Keratinocyte (primary cell): Measurements from ENCODE around the gene SHD. TPM values are rescaled to one million over a fixed set of nuclear protein-coding genes. Genes with fewer than 3 reads are reported as not detected.
"Not testable (repeated sequence)": the region's sequence is repeated elsewhere in the genome, so short reads cannot be mapped to it uniquely, and the experiment has no call there.

Experiments used
- DNase-seq: peaks from one replicate; pipeline ENCODE4 v3.0.0-alpha.2; 2011; ENCODE audit warnings: low read depth, missing footprints, low spot score
- FAIRE-seq: peaks from 2 replicates; lab custom pipeline; 2011; peaks lifted over from hg19 to GRCh38; lab: Jason Lieb, UNC
- H2AFZ ChIP-seq: 2 replicates; pipeline ENCODE4 v1.6.0; 2012; ENCODE audit warnings: low read length, control low read depth, inconsistent platforms; ENCODE audit not compliant: control insufficient read depth
- H3K27ac ChIP-seq: 2 replicates; pipeline ENCODE4 v1.5.1; 2011; ENCODE audit warnings: low read length; ENCODE audit not compliant: control insufficient read depth, insufficient read depth
- H3K27me3 ChIP-seq: 3 replicates; pipeline ENCODE4 v1.6.0; 2011; ENCODE audit warnings: low read length; ENCODE audit not compliant: control insufficient read depth, insufficient read depth; ENCODE audit errors: extremely low read depth
- H3K36me3 ChIP-seq, 2 experiments: 2 replicates in 1 of 2; 3 replicates in 1 of 2; pipeline ENCODE4 v1.5.1; 2011; ENCODE audit warnings: low read length in 2 of 2, mild to moderate bottlenecking in 1 of 2; ENCODE audit not compliant: control insufficient read depth in 2 of 2, insufficient read depth in 2 of 2; ENCODE audit errors: extremely low read depth in 1 of 2
- H3K4me1 ChIP-seq: 3 replicates; pipeline ENCODE4 v1.5.1; 2011; ENCODE audit warnings: low read length; ENCODE audit not compliant: control insufficient read depth, insufficient read depth; ENCODE audit errors: extremely low read depth
- H3K4me2 ChIP-seq: 3 replicates; pipeline ENCODE4 v1.6.0; 2011; ENCODE audit warnings: low read depth, low read length; ENCODE audit not compliant: control insufficient read depth, insufficient read depth; ENCODE audit errors: extremely low read depth
- H3K4me3 ChIP-seq, 3 experiments: fragments of 200-600 bp in 1 of 3; sonication (generic) in 1 of 3; 2 replicates in 2 of 3; 3 replicates in 1 of 3; pipeline ENCODE4 v1.5.1; 2011 to 2016; ENCODE audit warnings: low read length in 3 of 3, mild to moderate bottlenecking in 3 of 3, control low read depth in 2 of 3, inconsistent platforms in 1 of 3, low read depth in 1 of 3, mixed read lengths in 1 of 3, mixed run types in 1 of 3, moderate library complexity in 1 of 3; ENCODE audit not compliant: control insufficient read depth in 2 of 3, insufficient read depth in 2 of 3; ENCODE audit errors: extremely low read depth in 1 of 3
- H3K79me2 ChIP-seq: 2 replicates; pipeline ENCODE4 v1.6.0; 2012; ENCODE audit warnings: low read length; ENCODE audit not compliant: control insufficient read depth, insufficient read depth
- H3K9ac ChIP-seq: 3 replicates; pipeline ENCODE4 v1.6.0; 2011; ENCODE audit warnings: low read length; ENCODE audit not compliant: control insufficient read depth, insufficient read depth; ENCODE audit errors: extremely low read depth
- H3K9me1 ChIP-seq: 3 replicates; pipeline ENCODE4 v1.6.0; 2011; ENCODE audit warnings: low read length; ENCODE audit not compliant: control insufficient read depth, insufficient read depth; ENCODE audit errors: extremely low read depth
- H3K9me3 ChIP-seq: 2 replicates; pipeline ENCODE4 v1.5.1; 2012; ENCODE audit warnings: low read depth, low read length; ENCODE audit not compliant: control insufficient read depth
- H4K20me1 ChIP-seq: 3 replicates; pipeline ENCODE4 v1.6.0; 2011; ENCODE audit warnings: low read length; ENCODE audit not compliant: control insufficient read depth, insufficient read depth; ENCODE audit errors: extremely low read depth
- EZH2 ChIP-seq: IDR thresholded peaks from one replicate; pipeline ENCODE4 v1.6.1; 2012; ENCODE audit warnings: inconsistent platforms, mild to moderate bottlenecking, low read length, moderate library complexity
- dilution Hi-C: fragments of 300-500 bp; cut with MboI; formaldehyde crosslinking; loops from one replicate; pipeline ENCODE4 v1.7.0; 2020; ENCODE audit warnings: low sequenced_read_pairs; ENCODE audit not compliant: extremely low pct_ligation_motif_present
- polyA plus RNA-seq, 5 experiments: library from polyadenylated mRNA; depleted of rRNA in 3 of 5; stranded (reverse) in 3 of 5; stranded (forward) in 1 of 5; unstranded in 1 of 5; fragments of >200 nt; gene quantifications; 1 replicate in 1 of 5; 2 replicates in 3 of 5; 3 replicates in 1 of 5; pipeline versions ENCODE4 v1.2.1 to v1.2.3, GENCODE V29; 2011 to 2012; ENCODE audit warnings: missing spikeins in 2 of 5, low read depth in 1 of 5, low replicate concordance in 1 of 5
- TF ChIP-seq, protein P1 (sequence below), 3 experiments: IDR thresholded peaks in 1 of 3; conservative IDR thresholded peaks in 1 of 3; optimal IDR thresholded peaks in 1 of 3; 2 replicates in 2 of 3; 3 replicates in 1 of 3; pipeline versions ENCODE3 to v1.5.1; 2011; ENCODE audit warnings: low read length in 3 of 3, mild to moderate bottlenecking in 3 of 3, moderate library complexity in 2 of 3, control low read depth in 1 of 3, inconsistent platforms in 1 of 3; ENCODE audit not compliant: insufficient read depth in 2 of 3; ENCODE audit errors: extremely low read depth in 1 of 3

The SHD gene
- polyA plus RNA-seq, 1 donor (not counting 4 experiments of a cell fraction or from before 2014, with no cell fraction given): not detected

DNA sequence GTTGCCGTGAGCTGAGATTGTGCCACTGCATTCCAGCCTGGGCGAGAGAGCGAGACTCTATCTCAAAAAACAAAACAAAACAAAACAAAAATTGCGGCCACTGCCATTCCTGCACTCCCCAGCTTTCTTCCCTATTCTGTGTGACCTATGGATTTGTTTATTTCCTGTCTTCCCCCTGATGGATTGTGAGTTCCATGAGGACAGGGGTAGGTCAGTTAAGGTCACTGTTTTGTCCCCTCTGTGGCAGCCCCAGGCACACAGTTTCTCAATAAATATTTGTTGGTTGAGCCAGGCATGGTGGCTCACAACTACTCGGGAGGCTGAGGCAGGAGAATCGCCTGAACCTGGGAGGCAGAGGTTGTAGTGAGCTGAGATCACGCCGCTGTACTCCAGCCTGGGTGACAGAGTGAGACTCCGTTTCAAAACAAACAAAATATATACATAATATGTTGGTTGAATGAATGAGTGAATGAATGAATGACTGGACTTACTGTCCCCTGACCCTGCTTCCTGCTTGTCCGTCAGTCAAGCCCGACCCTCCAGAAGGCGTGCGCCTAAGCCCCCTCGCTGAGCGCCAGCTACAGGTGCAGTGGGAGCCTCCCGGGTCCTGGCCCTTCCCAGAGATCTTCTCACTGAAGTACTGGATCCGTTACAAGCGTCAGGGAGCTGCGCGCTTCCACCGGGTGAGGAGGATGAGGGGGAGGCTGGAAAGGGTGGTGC, 44.8 kb upstream of the SHD start:
- no peak for FAIRE-seq
- peaks cover 4% of the 10 kb centered on the region for H3K27me3 ChIP-seq
- dilution Hi-C loops: no loop called here

GRCh38 chr19:4234862-4235201, 44.2 kb upstream of the SHD start:
- dilution Hi-C loops: no loop called here

More for the DNA sequence above, 44.8 kb upstream of the SHD start:
- H3K4me3 ChIP-seq: no peak overlapping the region
- no peaks in the 10 kb centered on the region for H3K9me1 ChIP-seq
- no peak for DNase-seq
- no peak overlapping the region for H3K27ac ChIP-seq
- no peaks in the 10 kb centered on the region for H3K79me2 ChIP-seq
- no peak overlapping the region for H3K4me2 ChIP-seq
- no peak for TF ChIP-seq EZH2
- TF ChIP-seq, protein P1, sequence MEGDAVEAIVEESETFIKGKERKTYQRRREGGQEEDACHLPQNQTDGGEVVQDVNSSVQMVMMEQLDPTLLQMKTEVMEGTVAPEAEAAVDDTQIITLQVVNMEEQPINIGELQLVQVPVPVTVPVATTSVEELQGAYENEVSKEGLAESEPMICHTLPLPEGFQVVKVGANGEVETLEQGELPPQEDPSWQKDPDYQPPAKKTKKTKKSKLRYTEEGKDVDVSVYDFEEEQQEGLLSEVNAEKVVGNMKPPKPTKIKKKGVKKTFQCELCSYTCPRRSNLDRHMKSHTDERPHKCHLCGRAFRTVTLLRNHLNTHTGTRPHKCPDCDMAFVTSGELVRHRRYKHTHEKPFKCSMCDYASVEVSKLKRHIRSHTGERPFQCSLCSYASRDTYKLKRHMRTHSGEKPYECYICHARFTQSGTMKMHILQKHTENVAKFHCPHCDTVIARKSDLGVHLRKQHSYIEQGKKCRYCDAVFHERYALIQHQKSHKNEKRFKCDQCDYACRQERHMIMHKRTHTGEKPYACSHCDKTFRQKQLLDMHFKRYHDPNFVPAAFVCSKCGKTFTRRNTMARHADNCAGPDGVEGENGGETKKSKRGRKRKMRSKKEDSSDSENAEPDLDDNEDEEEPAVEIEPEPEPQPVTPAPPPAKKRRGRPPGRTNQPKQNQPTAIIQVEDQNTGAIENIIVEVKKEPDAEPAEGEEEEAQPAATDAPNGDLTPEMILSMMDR (optimal IDR thresholded peaks at IDR 0.05 in 1 of 3, IDR thresholded peaks at IDR 0.05 in 1 of 3, conservative IDR thresholded peaks at IDR 0.05 in 1 of 3; ENCODE audit: extremely low read depth in 1 of 3, insufficient read depth in 2 of 3, low read length in 3 of 3): no peak
- no peaks in the 10 kb centered on the region for H4K20me1 ChIP-seq
- no peak overlapping the region for H2AFZ ChIP-seq
- no peaks in the 10 kb centered on the region for H3K9me3 ChIP-seq
- H3K4me1 ChIP-seq: no peaks in the 10 kb centered on the region
- no peaks in the 10 kb centered on the region for H3K36me3 ChIP-seq
- H3K9ac ChIP-seq: no peak overlapping the region

GRCh38 chr19:4237510-4237909, 41.6 kb upstream of the SHD start:
- H3K27me3 ChIP-seq, H3K27ac ChIP-seq, H3K4me3 ChIP-seq, H3K9me1 ChIP-seq, H3K4me2 ChIP-seq, DNase-seq, H3K9ac ChIP-seq, H2AFZ ChIP-seq, FAIRE-seq, H3K9me3 ChIP-seq, dilution Hi-C loops, H3K4me1 ChIP-seq, H3K36me3 ChIP-seq, H3K79me2 ChIP-seq, H4K20me1 ChIP-seq: not testable (repeated sequence)

More at GRCh38 chr19:4234862-4235201, 44.2 kb upstream of the SHD start:
- no peak for TF ChIP-seq EZH2
- TF ChIP-seq, protein P1 (optimal IDR thresholded peaks at IDR 0.05 in 1 of 3, IDR thresholded peaks at IDR 0.05 in 1 of 3, conservative IDR thresholded peaks at IDR 0.05 in 1 of 3; ENCODE audit: extremely low read depth in 1 of 3, insufficient read depth in 2 of 3, low read length in 3 of 3): no peak
- Histone ChIP-seq H2AFZ (no peak overlapping the region), H3K4me1 (no peaks in the 10 kb centered on the region), H3K9me3 (no peaks in the 10 kb centered on the region), H3K36me3 (no peaks in the 10 kb centered on the region), H3K4me2 (no peak overlapping the region), H3K9me1 (no peaks in the 10 kb centered on the region), H3K9ac (no peak overlapping the region), H3K79me2 (no peaks in the 10 kb centered on the region), H3K27me3 (no peaks in the 10 kb centered on the region), H3K27ac (no peak overlapping the region), H4K20me1 (no peaks in the 10 kb centered on the region), H3K4me3 (no peak overlapping the region)
- DNase-seq (no peak), FAIRE-seq (no peak)
